COLO668 (cell line): ENCODE measurements around the gene TWF2.
A peak's percentile ranks its signal among the peaks of the same experiment; 100 is the strongest.
"Not testable (repeated sequence)": the region's sequence is repeated elsewhere in the genome, so short reads cannot be mapped to it uniquely, and the experiment has no call there.

Experiments used
- DNase-seq: peaks from one replicate; lab custom pipeline; 2025; ENCODE audit not compliant: unreplicated experiment; lab: John Stamatoyannopoulos, UW

The TWF2 gene

GRCh38 chr3:52238761-52239701 is at the start of gene TWF2:
TSS of gene TWF2 (minus strand) at chr3:52239158. CDS start at chr3:52239016, 142 bp downstream.
- peak; percentile 76 for DNase-seq

DNA sequence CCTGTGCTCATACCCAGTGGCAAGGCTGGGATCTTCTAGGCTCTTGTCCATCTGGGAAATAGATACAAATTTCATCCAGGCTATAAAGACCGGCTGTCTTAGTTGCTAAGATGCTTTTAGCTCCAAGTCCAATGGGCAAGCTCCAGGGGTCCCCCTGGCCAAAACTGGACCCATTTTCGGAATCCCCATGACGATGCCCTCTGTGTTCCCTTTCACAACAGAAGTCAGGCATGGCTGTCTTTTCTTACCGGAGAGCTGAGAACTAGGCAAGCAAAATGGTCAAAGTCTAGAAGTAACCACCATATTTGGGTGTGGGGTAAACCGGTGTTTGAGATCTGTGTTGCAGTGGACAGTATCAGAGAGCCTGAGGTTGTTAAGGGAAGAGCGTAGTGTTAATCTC is 49.7 kb upstream of the TWF2 start:
- no peak for DNase-seq

DNA sequence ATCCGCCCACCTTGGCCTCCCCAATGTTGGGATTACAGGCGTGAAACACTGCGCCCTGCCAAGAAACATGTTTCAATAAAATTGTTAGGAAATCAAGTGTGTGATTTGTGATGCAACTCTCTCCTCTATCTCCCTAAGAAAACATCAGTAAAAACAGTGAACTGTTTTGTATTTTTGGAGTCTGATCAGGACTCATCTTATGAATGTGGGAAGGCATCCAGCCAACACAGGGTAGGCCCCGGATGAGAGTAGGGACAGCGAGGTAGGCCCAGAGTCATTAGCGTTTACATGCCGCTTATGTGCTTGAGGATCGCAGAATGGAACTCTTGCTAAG is 47.8 kb upstream of the TWF2 start:
- no peak for DNase-seq

- not testable (repeated sequence) for DNase-seq
Measured at GRCh38 chr3:52284051-52284450, 45.1 kb upstream of the TWF2 start.

DNA sequence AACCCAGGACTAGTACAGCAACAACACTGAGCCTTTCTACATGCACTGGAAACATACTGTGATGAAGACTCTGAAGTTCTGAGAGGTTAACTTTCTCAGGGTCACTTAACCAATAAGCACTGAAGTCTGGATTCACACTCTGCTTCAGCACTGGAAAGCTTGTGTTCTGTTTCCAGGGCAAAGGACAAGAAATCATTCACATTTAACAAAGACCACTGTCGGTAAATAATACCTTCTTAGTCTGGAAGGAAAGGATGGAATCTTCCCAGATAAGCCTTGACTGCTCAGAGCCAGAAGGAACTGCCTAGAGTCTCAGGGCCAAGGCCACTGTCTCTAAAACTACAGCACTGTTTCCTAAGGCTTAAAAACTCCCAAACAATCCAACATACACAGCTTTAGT is 44.3 kb upstream of the TWF2 start:
- no peak for DNase-seq

DNA sequence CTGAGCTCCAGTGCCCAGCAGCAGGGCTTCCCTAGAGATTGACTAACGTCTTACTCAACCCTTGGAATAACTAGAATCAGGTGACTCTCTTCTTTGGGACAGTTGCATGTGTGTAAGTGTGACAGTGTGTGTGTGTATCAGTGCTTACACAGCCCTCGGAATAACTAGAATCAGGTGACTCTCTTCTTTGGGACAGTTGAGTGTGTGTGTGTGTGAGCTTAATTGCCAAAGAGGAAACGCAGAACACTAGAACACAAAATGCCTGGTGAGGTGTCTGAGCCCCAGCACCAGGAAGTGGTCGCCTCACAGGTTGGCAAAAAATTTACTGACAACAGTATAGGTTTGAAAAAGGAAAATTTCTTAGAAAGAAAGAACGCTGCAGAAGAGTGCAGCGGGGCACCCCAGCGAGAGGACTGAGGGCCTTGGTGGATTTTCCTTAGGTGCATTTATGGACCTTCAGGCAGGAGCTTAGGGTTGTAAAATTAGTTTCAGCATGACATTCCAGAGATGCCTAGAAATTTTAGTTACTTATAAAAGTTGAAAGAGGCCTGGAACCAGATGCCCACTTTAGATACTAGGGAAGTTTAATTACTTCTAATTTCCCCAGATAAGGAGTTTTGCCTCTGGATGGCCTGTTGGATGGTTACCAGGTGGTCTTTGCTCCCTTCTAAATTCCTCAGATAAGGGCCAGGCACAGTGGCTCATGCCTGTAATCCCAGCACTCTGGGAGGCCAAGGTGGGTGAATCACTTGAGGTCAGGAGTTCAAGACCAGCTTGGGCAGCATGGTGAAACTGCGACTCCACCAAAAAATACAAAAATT is 43.2 kb upstream of the TWF2 start:
- no peak for DNase-seq

DNA sequence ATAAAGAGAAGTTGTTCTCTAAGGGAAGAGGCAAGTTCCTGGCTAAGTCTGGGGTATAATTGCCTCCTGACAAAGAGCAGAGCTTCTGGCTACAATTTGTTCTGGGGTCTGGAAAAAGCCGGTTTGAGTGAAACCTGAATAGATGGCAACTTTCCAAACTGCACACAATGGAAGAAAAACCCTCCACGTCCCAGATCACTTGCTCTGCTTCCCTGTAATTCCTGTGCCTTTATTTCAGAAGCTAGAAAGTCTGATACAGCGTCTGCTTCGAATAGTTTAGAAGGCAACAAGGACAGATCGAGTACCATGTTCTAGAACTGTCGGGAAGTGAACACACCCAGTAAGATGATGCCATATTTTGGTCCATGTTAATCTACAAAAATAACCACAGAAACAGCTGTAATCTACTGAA is 41.1 kb upstream of the TWF2 start:
- peak; percentile 16 for DNase-seq

- DNase-seq = no peak
Measured at GRCh38 chr3:52279596-52279995, 40.6 kb upstream of the TWF2 start.

DNA sequence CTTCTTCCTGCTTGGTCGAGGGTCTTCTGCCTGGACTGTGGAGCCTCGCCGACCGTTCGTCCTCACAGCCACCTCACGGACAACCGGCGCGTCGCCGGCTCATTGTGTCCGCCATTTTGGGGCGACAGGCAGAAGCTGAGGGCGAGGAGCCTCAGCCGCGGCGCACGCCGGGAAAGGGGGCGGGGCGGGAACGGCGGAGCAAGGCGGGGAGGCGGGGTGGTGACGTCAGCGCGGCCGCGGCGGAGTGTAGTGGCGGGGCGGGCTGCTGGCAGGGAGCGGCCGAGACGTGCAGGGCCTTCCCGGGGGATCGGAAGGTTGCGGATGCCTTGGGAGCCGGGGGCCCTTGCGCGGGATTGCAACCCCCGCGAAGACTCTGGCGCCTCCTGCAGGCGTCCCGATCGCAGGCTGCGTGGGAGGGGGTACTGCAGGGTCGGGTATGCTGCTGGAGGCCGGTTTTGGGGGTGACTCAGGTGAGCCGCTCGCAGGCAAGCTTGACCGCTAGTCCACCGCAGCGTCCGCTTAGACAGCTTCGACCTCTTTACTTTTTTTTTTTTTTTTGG is 39.6 kb upstream of the TWF2 start, which contains the start of gene WDR82:
WDR82 (minus strand) TSS at position 140 of the 560 bp plus-strand sequence. CDS start 288 bp downstream, outside the sequence.
- peak; percentile 94 for DNase-seq

DNA sequence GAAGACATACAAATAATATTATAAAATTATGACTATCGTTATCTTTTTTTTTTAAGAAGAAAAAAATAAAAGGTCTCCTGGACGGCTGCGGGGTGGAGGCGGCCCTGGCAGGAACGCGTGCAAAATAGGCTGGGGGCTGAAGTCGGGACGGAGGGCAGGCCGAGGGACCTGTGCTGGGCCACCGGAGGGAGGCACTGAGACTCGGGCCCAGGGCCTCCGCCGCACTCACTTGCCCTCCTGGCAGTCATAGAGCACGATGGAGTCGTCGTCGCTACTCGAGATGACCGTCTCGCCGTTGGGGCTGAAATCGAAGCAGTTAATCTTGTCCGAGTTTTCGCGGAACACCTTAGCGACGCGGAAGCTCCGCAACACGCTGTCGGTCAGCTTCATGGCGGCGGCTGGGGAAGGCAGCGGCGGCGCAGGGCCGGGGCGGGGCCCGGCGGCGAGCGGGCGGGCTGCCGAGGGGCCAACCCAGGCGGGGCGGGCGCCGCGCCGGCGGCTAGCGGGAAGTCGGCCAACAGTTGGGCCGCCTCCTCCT is 39.1 kb upstream of the TWF2 start:
- DNase-seq = peak; percentile 71

GRCh38 chr3:52277071-52277964 is 38.4 kb upstream of the TWF2 start:
- peak; percentile 58 for DNase-seq

DNA sequence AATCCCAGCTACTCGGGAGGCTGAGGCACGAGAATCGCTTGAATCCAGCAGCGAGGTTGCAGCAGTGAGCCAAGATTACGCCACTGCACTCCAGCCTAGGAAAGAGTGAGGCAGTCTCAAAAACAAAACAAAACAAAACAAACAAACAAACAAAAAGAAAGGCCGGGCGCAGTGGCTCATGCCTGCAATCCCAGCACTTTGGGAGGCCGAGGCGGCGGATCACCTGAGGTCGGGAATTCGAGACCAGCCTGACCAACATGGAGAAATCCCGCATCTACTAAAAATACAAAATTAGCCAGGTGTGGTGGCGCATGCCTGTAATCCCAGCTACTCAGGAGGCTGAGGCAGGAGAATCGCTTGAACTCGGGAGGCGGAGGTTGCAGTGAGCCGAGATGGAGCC is 35.8 kb upstream of the TWF2 start:
- DNase-seq = not testable (repeated sequence)

DNA sequence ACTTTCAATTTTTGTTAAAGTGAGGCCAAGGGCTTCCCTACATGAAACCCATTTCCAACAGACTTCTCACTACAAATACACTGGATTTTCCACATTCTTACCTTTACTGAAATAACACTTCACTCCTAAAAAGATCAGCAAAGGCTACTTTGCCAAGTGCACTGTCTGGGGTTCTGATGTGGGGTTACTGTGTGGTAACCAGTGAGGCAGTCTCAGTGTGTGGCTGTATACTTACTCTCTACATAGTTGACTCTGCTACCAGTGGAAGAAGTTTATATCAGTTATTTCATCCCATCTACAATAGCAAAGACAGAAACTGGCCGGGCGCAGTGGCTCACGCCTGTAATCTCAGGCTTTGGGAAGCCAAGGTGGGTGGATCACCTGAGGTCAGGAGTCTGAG is 33.9 kb upstream of the TWF2 start:
- no peak for DNase-seq

GRCh38 chr3:52272172-52272571 is 33.2 kb upstream of the TWF2 start:
- not testable (repeated sequence) for DNase-seq

- no peak for DNase-seq
Measured at GRCh38 chr3:52270252-52270754, 31.3 kb upstream of the TWF2 start.

DNA sequence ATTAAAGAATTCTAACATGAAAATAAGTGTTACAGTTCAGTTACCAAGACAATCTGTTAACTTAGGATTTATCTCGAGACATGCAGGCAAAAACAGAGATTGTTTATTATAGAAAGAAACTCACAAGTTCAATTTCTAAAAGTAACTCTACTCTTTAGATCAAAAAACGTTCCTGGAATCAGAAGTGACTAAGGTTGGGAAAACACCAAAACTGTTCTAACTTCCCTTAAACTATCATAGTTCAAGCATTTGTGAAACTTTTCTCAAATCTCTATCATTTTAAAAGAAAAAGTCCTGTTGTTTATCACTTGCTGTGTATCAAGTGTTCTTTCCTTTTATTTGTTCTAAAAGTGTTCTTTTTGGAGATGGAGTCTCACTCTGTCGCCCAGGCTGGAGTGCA is 30.8 kb upstream of the TWF2 start:
- no peak for DNase-seq

- no peak for DNase-seq
Measured at GRCh38 chr3:52268036-52268435, 29.1 kb upstream of the TWF2 start.

DNA sequence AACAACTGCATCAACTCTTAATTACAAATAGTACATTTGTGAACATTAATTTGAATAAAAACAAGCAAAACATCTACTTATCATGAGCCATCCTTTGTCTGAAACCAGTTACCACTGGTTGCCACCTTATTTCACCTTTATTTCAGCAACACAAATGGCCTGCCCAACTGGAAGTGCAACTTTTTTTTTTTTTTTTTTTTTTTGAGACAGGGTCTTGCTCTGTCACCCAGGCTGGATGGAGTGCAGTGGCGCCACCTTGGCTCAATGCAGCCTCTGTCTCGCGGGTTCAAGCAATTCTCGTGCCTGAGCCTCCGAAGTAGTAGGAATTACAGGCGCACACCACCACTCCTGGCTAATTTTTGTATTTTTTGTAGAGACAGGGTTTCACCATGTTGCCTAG is 26.4 kb upstream of the TWF2 start:
- no peak for DNase-seq

DNA sequence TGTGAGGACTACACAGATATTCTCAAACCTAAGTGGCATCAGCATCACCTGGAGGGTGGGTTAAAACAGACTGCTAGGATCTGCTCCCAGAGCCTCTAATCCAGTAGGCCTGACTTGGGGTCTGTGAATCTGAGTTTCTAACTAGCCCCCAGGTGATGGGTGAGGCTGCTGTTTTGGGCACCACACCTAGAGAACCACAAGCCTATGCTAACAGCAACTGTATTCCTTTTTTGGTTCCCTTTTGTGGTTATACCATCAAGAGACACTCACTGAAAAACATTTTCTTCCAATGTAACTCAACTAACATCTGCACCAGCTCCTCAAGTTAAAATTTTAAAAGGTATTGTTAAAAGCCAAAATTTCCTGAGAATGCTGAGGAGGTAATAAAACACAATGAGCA is 23.5 kb upstream of the TWF2 start:
- no peak for DNase-seq

DNA sequence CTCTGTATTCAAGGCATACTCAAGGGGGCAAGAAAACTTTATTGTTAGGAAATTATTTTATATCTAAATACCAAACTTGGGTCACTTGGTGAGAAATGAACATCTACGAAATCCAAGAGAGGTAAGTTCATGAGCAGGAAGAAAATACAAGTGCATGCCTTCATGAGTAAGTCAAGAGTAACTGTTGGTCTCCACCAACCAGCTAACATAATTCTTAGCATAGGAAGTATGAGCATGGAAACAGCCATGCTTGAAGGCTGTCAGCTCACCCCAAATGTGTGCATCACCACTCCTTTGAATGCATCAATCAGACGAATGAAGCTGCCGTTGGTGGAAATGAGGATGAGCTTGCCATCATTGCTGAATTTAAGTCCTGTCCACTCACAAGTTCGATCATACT is 20.5 kb upstream of the TWF2 start:
- DNase-seq = no peak
